Right lobe of liver (tissue), 6 donors: Measurements from ENCODE around the gene TCP11L2. TPM values are rescaled to one million over a fixed set of nuclear protein-coding genes. Genes with fewer than 3 reads are reported as not detected.
A peak's percentile ranks its signal among the peaks of the same experiment; 100 is the strongest.

ENCODE experiments used
- ATAC-seq, 4 donors: fragments of 200-7000 bp; cut with Tn5 transposase; one replicate each; pipeline ENCODE4 v1.9.1; 2020; ENCODE audit warnings: mild to moderate bottlenecking in 4 of 4, moderate library complexity in 4 of 4
- DNase-seq, 3 donors: peaks; one replicate each; pipeline ENCODE4 v3.0.0-alpha.2; 2020
- H3K27ac ChIP-seq, 3 donors: fragments of 200-600 bp; one replicate each; pipeline ENCODE4 v1.8.0; 2022
- H3K27me3 ChIP-seq, 2 donors: fragments of 200-600 bp; one replicate each; pipeline ENCODE4 v1.8.0; 2022
- H3K36me3 ChIP-seq, 4 donors: fragments of 200-600 bp; sonication (generic) in 1 of 4; one replicate each; pipeline versions ENCODE4 v1.5.1 to v1.8.0; 2017 to 2022; ENCODE audit warnings: control low read depth in 1 of 4
- H3K4me1 ChIP-seq, 4 donors: fragments of 200-600 bp; sonication (generic) in 1 of 4; one replicate each; pipeline versions ENCODE4 v1.5.1 to v1.8.0; 2017 to 2022; ENCODE audit warnings: control low read depth in 1 of 4
- H3K4me3 ChIP-seq, 3 donors: fragments of 200-600 bp; one replicate each; pipeline ENCODE4 v1.8.0; 2022
- H3K9me3 ChIP-seq, 4 donors: fragments of 200-600 bp; sonication (generic) in 1 of 4; one replicate each; pipeline versions ENCODE4 v1.5.1 to v1.8.0; 2017 to 2022; ENCODE audit warnings: control low read depth in 1 of 4
- CTCF ChIP-seq, 4 donors: fragments of 200-600 bp in 3 of 4; fragments of 450-650 bp in 1 of 4; IDR thresholded peaks; one replicate each; pipeline versions ENCODE4 v1.5.1 to v1.8.0; 2016 to 2022; ENCODE audit warnings: antibody characterized with exemption in 4 of 4, mild to moderate bottlenecking in 2 of 4
- POLR2A ChIP-seq: fragments of 450-650 bp; IDR thresholded peaks from one replicate; pipeline ENCODE4 v1.6.1; 2017; ENCODE audit warnings: antibody characterized with exemption, mild to moderate bottlenecking
- WGBS: methylation state at CpG from one replicate; pipeline ENCODE4 v1.1.6; 2018; ENCODE audit warnings: low coverage, low lambda C conversion rate; ENCODE audit not compliant: insufficient coverage; ENCODE audit errors: missing lambda C conversion rate; 5-methylcytosine and 5-hydroxymethylcytosine counted together
- intact Hi-C, 2 donors: fragments of 100-400 bp; cut with DNase I; formaldehyde crosslinking; loops; one replicate each; pipeline versions ENCODE4 v1.11.2 to v1.14.1; 2022
- total RNA-seq, 6 experiments: library from RNA; depleted of rRNA in 2 of 6; stranded (reverse); fragments of >200 nt in 2 of 6; fragmentation: NEBNext Ultra II Directional in 3 of 6; extraction: Animal tissue kit (Norgen Biotek cat#: 25700) in 3 of 6; gene quantifications; one replicate each; pipeline versions ENCODE4 v1.1.0 to v1.2.4, GENCODE V29; 2016 to 2023
- donor health status: DM: no; HTN: yes; CAD: no.
- donor health status: DM: no; HTN: no; CAD: no.
- donor health status: DM: no; HTN: no; CAD: no.
- donor health status: DM: no; HTN: yes; CAD: no.
- donor health status: DM: no; HTN: yes; CAD: no.

The TCP11L2 gene
- total RNA-seq, 6 experiments from 2014 or later: 7.3 to 14.2 (median 10.5) TPM

GRCh38 chr12:106274575-106275121, 27.9 kb upstream of the TCP11L2 start:
- Histone ChIP-seq H3K27me3 (no peaks in the 10 kb centered on the region), H3K36me3 (no peaks in the 10 kb centered on the region), H3K27ac (peak overlapping the region; percentile 69 to 88 (median 72)), H3K4me3 (no peak overlapping the region), H3K9me3 (no peaks in the 10 kb centered on the region), H3K4me1 (peaks cover 0 to 27% (median 4%) of the 10 kb centered on the region in 4 donors)
- 26% methylated on average over 7 of the region's 7 CpGs for WGBS
- TF ChIP-seq POLR2A (no peak), CTCF (IDR thresholded peaks at IDR 0.05) (no peak)
- peak; percentile 87 to 91 (median 89) for ATAC-seq
- intact Hi-C loops: no loop called here
- DNase-seq: peak in 1 of 3 donors; percentile 54

- H3K36me3 ChIP-seq: no peaks in the 10 kb centered on the region
- H3K9me3 ChIP-seq: no peaks in the 10 kb centered on the region
- intact Hi-C loops: no loop called here
- 74% methylated on average over 7 of the region's 9 CpGs for WGBS
- H3K4me3 ChIP-seq: no peak overlapping the region
- ATAC-seq (peak in 1 of 4 donors; percentile 5), DNase-seq (no peak)
- H3K27me3 ChIP-seq: no peaks in the 10 kb centered on the region
- no peak for TF ChIP-seq CTCF (IDR thresholded peaks at IDR 0.05)
- H3K27ac ChIP-seq: peak overlapping the region in 2 of 3 donors; percentile 72 to 88
- H3K4me1 ChIP-seq: peaks cover 0 to 27% (median 4%) of the 10 kb centered on the region in 4 donors
Measured at GRCh38 chr12:106275458-106275857, 27.1 kb upstream of the TCP11L2 start.

- no peaks in the 10 kb centered on the region for H3K9me3 ChIP-seq
- H3K27ac ChIP-seq: no peak overlapping the region
- ATAC-seq (no peak), DNase-seq (no peak)
- TF ChIP-seq CTCF (IDR thresholded peaks at IDR 0.05) (no peak), POLR2A (no peak)
- no peak overlapping the region for H3K4me3 ChIP-seq
- H3K27me3 ChIP-seq: no peaks in the 10 kb centered on the region
- peaks cover 0 to 26% (median 4%) of the 10 kb centered on the region in 4 donors for H3K4me1 ChIP-seq
- intact Hi-C loops: no loop called here
- no peaks in the 10 kb centered on the region for H3K36me3 ChIP-seq
- 43% methylated on average over 2 of the region's 4 CpGs for WGBS
Measured at GRCh38 chr12:106276032-106276740, 26.3 kb upstream of the TCP11L2 start.

GRCh38 chr12:106280106-106280505, 22.4 kb upstream of the TCP11L2 start:
- 17% methylated on average over 4 of the region's 4 CpGs for WGBS
- H3K27ac ChIP-seq: no peak overlapping the region
- H3K4me1 ChIP-seq: peaks cover 0 to 14% (median 3%) of the 10 kb centered on the region in 4 donors
- TF ChIP-seq POLR2A (no peak), CTCF (IDR thresholded peaks at IDR 0.05) (no peak)
- no peaks in the 10 kb centered on the region for H3K9me3 ChIP-seq
- no peak overlapping the region for H3K4me3 ChIP-seq
- ATAC-seq: peak in 3 of 4 donors; percentile 24 to 40 (median 25)
- DNase-seq: no peak
- no peaks in the 10 kb centered on the region for H3K36me3 ChIP-seq
- intact Hi-C loops: loop anchor here in 1 of 2 donors (5.0 kb wide), 1 partner anchor 43 kb away; no protein-coding TSS in a partner anchor
- H3K27me3 ChIP-seq: no peaks in the 10 kb centered on the region
